Measurements from ENCODE around the gene NCAPH2.

NCAPH2 gene

DNA sequence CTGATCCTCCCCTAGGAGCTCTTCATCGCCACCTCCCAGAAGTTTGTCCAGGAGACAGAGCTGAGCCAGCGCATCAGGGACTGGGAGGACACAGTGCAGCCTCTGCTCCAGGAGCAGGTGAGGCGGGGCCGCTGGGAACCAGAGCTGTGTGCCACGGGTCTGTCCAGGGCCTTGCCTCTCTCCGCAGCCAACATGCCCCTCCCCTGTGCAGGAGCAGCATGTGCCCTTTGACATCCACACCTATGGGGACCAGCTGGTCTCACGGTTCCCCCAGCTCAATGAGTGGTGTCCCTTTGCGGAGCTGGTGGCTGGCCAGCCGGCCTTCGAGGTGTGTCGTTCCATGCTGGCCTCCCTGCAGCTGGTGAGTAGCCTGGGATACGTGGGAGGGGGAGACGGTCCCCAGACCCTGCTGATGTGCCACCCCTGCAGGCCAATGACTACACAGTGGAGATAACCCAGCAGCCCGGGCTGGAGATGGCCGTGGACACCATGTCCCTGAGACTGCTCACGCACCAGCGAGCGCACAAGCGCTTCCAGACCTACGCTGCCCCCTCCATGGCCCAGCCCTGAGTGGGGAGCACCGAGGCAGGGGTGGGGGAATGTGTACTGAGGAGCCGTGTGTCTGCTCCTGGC, 14.9 kb downstream of the NCAPH2 start:
- DNase-seq (ENCODE audit: low read depth, low spot score): no peak
- in situ Hi-C loops (cut with HindIII; ENCODE audit: low sequenced_read_pairs): no loop called here
- H3K4me3 ChIP-seq (ENCODE audit: low read depth, low read length): no peak overlapping the region
- TF ChIP-seq, protein P1, sequence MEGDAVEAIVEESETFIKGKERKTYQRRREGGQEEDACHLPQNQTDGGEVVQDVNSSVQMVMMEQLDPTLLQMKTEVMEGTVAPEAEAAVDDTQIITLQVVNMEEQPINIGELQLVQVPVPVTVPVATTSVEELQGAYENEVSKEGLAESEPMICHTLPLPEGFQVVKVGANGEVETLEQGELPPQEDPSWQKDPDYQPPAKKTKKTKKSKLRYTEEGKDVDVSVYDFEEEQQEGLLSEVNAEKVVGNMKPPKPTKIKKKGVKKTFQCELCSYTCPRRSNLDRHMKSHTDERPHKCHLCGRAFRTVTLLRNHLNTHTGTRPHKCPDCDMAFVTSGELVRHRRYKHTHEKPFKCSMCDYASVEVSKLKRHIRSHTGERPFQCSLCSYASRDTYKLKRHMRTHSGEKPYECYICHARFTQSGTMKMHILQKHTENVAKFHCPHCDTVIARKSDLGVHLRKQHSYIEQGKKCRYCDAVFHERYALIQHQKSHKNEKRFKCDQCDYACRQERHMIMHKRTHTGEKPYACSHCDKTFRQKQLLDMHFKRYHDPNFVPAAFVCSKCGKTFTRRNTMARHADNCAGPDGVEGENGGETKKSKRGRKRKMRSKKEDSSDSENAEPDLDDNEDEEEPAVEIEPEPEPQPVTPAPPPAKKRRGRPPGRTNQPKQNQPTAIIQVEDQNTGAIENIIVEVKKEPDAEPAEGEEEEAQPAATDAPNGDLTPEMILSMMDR (IDR thresholded peaks at IDR 0.05; ENCODE audit: low read depth, low read length): no peak

DNA sequence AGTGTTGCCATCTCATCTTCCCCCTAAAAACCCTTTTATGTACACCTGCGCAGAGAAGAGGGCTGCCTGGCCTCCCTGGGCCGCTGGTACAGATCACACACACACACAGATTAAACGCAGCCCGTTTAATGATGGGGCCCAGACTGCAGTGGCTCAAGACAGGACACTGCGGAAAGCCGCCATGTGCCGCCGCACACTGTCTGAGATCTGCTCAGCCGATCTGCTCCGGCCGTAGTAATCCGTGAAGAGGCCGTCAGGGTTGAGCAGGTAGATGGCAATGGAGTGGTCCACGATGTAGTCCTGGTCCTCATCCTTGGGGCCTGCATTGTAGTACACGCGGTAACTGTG, 15.4 kb downstream of the NCAPH2 start:
- no peak overlapping the region for H3K4me3 ChIP-seq (ENCODE audit: low read depth, low read length)
- DNase-seq (ENCODE audit: low read depth, low spot score): no peak
- TF ChIP-seq, protein P1 (IDR thresholded peaks at IDR 0.05; ENCODE audit: low read depth, low read length): no peak
- in situ Hi-C loops (cut with HindIII; ENCODE audit: low sequenced_read_pairs): no loop called here

DNA sequence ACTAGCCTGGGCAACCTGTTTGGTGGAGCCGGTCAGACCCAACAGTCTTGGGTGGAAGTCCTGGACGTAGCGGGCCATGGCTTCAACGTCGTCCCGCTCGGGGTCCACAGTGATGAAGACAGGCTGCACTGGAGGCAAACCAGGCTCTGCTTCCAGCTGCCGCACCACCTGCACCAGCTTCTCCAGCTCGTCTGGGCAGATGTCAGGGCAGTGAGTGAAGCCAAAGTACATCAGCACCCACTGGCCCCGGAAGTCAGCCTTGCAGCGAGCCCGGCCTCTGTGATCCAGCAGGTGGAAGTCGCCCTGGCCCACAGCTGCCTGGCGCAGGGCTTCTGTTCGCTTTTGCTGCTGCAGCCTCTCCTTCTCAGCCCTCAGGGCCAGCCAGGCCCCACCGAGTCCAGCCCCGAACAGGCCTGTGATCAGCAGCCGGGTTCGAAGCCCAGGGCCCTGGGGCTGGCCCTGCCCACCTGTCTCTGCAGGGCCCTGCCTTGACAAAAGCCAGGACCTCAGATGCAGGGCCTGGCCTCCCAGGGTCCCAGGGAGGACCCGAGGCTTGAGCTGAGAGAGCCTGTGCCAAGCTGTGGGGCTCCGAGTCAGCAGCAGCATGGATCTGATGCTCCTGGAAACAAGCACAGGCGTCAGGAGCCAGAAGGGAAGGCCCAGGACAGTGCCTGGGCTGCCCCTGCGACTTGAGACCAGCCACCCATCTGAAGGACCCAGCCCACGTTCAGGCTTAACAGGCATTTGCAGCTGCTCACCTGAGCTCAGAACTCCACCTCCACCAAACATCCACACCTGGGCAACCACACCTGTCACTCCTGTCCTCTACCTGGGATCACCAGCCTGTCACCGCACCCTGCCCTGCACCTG, 16.0 kb downstream of the NCAPH2 start:
- TF ChIP-seq, protein P1 (IDR thresholded peaks at IDR 0.05; ENCODE audit: low read depth, low read length): no peak
- peak overlapping the region; percentile 72 for H3K4me3 ChIP-seq (ENCODE audit: low read depth, low read length)
- no peak for DNase-seq (ENCODE audit: low read depth, low spot score)
- in situ Hi-C loops (cut with HindIII; ENCODE audit: low sequenced_read_pairs): no loop called here

DNA sequence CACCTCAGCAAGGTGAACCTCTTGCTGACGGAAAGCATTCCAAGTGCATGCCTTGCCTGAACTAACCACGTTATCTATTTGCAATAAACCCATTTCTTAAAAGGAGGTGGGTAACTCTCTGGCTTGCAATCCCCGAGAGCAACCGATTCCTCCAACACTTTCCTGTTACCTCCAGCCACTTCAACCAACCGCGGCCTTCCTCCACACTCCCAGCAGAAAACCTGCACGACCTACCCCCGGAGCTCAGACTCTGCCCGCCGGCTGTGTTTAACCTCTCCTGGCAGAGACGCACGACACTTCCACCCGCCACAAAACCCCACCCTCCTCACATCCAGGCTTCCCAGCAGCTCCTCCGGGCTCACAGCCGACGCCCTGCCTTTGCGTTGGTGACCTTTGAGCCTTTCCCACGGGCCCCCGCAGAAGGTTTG, 16.7 kb downstream of the NCAPH2 start:
- peak overlapping the region; percentile 72 for H3K4me3 ChIP-seq (ENCODE audit: low read depth, low read length)
- TF ChIP-seq, protein P1 (IDR thresholded peaks at IDR 0.05; ENCODE audit: low read depth, low read length): no peak
- DNase-seq (ENCODE audit: low read depth, low spot score): peak; percentile 12
- in situ Hi-C loops (cut with HindIII; ENCODE audit: low sequenced_read_pairs): no loop called here

DNA sequence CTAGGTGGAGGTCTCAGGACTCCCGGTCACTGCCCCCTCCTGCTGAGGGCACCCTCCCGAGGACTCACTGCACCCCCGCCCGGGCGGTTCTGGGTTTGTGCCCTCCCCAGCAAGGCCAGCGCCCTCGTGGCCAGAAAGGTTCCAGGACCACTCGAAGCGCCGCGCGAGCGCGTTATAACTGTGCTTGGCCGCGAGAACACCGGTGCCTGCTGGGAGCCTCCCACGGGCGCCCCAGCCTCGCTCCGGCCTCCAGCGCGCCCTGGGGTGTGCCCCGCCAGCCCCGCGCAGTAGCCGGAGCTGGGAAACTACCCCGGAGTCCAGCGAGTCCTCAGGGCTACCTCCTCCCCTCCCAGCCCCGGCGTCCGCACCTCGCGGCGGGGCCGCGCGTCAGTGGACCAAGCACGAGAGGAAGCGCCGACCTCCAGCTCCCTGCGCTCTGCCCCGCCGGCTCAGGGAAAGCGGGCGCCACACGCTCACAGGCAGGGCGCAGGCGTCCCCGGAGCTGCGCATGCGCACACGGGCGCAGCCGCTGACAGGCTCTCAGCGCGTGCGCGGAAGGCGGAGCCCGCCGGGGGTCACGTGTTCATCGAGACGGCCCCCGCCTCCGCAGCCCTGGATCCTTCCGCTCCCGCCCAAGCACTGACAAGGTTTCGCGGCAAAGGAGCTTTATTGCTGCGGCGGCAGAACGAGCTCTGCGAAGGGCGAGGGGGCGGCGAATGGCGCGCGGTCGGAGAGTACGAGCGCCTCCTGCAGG, 17.3 kb downstream of the NCAPH2 start, which contains the start of gene SCO2:
Gene SCO2 (minus strand): TSS at position 495 of the 754 bp plus-strand sequence. CDS start 1,187 bp downstream, outside the sequence.
- TF ChIP-seq, protein P1 (IDR thresholded peaks at IDR 0.05; ENCODE audit: low read depth, low read length): peak; percentile 59
- peak within 1 kb of the TSS; percentile 72 for H3K4me3 ChIP-seq (ENCODE audit: low read depth, low read length)
- in situ Hi-C loops (cut with HindIII; ENCODE audit: low sequenced_read_pairs): no loop called here
- peak; percentile 97 for DNase-seq (ENCODE audit: low read depth, low spot score)

DNA sequence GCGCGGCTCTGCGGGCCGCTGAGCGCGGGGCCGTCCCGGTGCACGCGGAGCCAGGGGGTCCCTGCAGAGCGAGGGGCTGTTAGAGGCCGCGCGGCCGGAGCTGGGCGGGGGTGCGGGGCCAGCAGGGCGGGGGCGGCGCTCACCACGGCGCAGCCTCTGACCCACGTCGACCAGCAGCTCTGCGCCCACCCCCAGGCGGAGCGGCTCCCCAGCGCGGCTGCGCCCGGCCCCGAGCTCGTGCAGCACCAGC, 17.8 kb downstream of the NCAPH2 start:
- H3K4me3 ChIP-seq (ENCODE audit: low read depth, low read length): peak overlapping the region; percentile 72
- in situ Hi-C loops (cut with HindIII; ENCODE audit: low sequenced_read_pairs): no loop called here
- TF ChIP-seq, protein P1 (IDR thresholded peaks at IDR 0.05; ENCODE audit: low read depth, low read length): no peak
- DNase-seq (ENCODE audit: low read depth, low spot score): no peak
